ENCODE data around the gene WDR77.

Gene WDR77

GRCh38 chr1:111448918-111449702 lies at the start of gene WDR77, which contains the start of gene ATP5PB:
Gene WDR77 (minus strand): TSS chr1:111449256. CDS start chr1:111449169, 87 bp downstream.
Gene ATP5PB (plus strand): TSS chr1:111449464. CDS start chr1:111449542, 78 bp downstream.
- peak; percentile 98 for DNase-seq

GRCh38 chr1:111497592-111497991 lies 48.5 kb upstream of the WDR77 start:
- DNase-seq, result no peak

- DNase-seq, result no peak
Measured at GRCh38 chr1:111496398-111496797, 47.3 kb upstream of the WDR77 start.

GRCh38 chr1:111491070-111491469 lies 42.0 kb upstream of the WDR77 start:
- no peak for DNase-seq

GRCh38 chr1:111490220-111490619 lies 41.2 kb upstream of the WDR77 start:
- DNase-seq, result no peak

- DNase-seq, result no peak
Measured at GRCh38 chr1:111489604-111490003, 40.5 kb upstream of the WDR77 start.

GRCh38 chr1:111488669-111489068 lies 39.6 kb upstream of the WDR77 start:
- no peak for DNase-seq

- no peak for DNase-seq
Measured at GRCh38 chr1:111487133-111487532, 38.1 kb upstream of the WDR77 start.

GRCh38 chr1:111486431-111486830 lies 37.4 kb upstream of the WDR77 start:
- DNase-seq, result no peak

- no peak for DNase-seq
Measured at GRCh38 chr1:111484391-111485026, 35.5 kb upstream of the WDR77 start.

- no peak for DNase-seq
Measured at GRCh38 chr1:111483876-111484275, 34.8 kb upstream of the WDR77 start.

GRCh38 chr1:111483166-111483565 lies 34.1 kb upstream of the WDR77 start:
- no peak for DNase-seq

GRCh38 chr1:111481387-111482221 lies 32.5 kb upstream of the WDR77 start:
- DNase-seq, result peak; percentile 67

GRCh38 chr1:111480674-111481073 lies 31.6 kb upstream of the WDR77 start:
- DNase-seq, result no peak

GRCh38 chr1:111476761-111477309 lies 27.8 kb upstream of the WDR77 start:
- peak; percentile 61 for DNase-seq

- no peak for DNase-seq
Measured at GRCh38 chr1:111476214-111476613, 27.2 kb upstream of the WDR77 start.

- DNase-seq, result peak; percentile 29
Measured at GRCh38 chr1:111475701-111476100, 26.6 kb upstream of the WDR77 start.

GRCh38 chr1:111474521-111474920 lies 25.5 kb upstream of the WDR77 start:
- DNase-seq, result no peak

- no peak for DNase-seq
Measured at GRCh38 chr1:111474106-111474505, 25.1 kb upstream of the WDR77 start.

GRCh38 chr1:111471538-111471937 lies 22.5 kb upstream of the WDR77 start:
- no peak for DNase-seq

GRCh38 chr1:111471012-111471411 lies 22.0 kb upstream of the WDR77 start:
- DNase-seq, result peak; percentile 85

GRCh38 chr1:111470596-111470995 lies 21.5 kb upstream of the WDR77 start:
- no peak for DNase-seq

GRCh38 chr1:111469539-111469938 lies 20.5 kb upstream of the WDR77 start:
- DNase-seq, result no peak

Measured in CD4-positive, alpha-beta T cell treated with Interleukin-21 for 1 hour (primary cell).